Measurements from ENCODE around the gene NPAS2.

NPAS2 gene

DNA sequence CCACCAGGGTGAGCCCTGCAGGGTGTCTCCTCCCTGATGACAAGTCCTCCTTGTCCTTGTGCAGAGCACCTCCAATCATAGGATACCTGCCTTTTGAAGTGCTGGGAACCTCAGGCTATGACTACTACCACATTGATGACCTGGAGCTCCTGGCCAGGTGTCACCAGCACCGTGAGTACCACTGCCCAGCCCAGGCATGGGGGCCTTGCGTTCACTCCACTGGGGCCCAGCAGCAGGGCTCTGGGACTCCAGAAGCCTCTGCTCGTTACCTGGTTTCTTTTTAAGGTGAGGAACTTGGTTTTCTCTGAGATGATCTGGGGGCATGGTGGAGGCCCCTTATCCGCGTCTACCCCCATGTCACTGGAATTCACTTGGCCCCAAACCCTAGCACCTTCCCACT is 145.7 kb downstream of the NPAS2 start:
- DNase-seq (ENCODE audit: low read depth) = no peak

DNA sequence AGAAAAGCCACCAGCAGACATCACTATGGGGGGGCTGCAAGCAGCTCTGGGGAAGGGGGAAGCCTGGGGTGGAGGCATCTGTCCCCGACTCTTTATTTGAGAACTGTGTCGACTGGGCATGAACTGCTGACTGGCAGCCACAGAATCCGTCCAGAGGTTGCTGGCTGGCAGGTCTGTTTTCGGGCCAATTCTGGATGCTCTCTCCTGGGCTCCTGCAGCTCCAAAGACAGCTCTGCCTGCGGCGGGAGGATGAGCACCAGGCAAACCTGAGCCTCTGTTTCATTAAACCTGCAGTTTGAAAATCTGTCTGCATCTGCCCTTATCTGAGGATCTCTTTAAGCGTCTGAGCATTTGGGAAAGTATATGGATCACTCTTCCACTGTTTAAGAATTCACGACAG is 147.8 kb downstream of the NPAS2 start:
- DNase-seq (ENCODE audit: low read depth) = no peak

DNA sequence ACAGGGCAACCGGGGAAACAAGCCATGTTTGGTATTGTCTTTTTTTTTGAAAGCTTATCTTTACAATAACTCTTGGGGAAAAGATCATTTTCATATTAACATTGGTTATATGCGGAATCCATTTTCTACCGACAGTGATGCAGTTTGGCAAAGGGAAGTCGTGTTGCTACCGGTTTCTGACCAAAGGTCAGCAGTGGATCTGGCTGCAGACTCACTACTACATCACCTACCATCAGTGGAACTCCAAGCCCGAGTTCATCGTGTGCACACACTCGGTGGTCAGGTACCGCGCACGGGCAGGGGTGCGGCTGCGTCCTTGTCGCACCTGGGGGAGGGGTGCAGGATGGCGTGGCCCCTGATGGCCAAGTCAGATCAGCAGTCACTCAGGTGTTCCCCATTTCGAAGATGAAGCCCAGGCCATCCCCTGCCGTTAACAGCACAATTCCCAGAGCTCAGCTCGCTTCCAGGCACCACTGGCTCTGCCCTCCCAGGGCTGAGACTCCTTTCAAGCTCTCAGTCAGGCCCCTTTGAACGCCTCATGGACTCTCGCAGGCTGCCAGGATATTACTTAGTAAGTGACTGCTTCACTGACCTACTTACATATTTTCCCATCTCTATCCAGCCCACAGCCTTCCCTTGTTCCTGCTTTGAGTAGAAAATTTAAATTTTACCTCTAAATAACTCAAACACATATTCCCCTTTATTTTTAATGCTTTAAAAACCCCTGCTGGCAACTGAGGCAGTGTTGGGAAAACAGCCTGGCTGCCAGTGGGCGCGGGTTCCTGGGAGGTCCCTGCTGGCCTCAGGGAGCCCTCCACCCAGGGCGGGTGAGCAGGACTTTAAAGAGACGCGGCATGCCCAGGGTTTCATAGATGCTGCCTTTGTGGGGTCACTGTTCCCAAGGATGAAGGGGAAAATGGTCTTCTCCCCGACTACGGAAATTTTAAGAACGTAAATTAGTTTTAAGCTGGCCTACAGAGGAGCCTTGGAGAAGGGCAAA is 148.5 kb downstream of the NPAS2 start:
- DNase-seq (ENCODE audit: low read depth) = no peak

DNA sequence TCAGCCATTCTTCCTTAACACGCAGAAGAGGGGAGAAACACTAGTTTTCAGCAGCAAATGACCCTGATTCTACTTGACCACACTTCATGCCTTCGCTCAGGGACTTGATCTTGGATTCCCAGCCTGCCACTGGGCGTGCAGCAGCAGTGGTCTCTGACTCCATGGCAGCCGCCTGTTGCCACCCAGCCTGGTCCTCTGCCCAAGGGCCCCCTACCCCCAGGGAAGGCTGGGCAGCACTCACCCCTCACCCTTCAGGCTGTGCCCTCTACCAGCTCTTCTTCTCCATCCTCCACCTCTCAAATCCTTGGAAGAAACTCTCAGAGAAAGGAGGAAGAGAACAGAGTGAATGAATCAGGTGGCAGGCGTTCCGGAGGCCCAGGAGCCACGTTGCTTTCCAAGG is 150.1 kb downstream of the NPAS2 start:
- DNase-seq (ENCODE audit: low read depth) = no peak

DNA sequence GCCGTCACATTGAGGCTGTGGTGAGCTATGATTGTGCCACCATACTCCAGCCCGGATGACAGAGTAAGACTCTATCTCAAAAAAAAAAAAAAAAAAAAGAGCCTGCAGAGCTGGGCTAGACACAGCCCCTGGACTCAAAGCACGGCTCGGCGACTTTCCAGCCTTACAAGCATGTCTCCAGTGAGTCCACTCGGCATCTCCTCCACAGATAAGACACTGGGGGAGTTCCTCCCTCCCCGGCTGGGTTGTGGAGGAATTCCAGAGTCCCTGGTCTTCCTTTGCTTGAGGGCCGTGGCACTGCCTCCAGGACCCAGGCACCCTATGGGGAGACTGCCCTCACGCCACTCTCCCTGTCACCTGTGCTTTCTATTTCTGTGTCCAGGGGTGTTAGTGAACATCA is 151.3 kb downstream of the NPAS2 start:
- no peak for DNase-seq (ENCODE audit: low read depth)

DNA sequence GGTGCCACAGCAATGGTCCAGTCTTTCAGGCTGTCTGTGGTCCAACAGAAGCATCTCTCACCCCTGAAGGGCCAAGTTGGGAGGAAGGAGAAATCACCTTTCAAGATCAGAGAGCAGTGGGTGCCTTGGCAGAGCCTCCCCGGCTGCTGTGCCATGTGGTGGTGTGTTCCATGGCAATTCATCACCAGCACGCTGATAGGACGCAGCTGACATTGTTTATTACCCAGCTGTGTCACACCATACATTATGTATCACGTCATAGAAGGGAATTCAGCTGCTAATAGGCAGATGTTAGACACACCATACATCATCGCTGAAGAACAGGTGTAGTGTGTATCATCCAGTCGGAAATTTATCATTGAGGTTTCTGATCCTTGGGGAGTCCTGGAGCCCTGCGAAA is 152.5 kb downstream of the NPAS2 start:
- DNase-seq (ENCODE audit: low read depth) = no peak

DNA sequence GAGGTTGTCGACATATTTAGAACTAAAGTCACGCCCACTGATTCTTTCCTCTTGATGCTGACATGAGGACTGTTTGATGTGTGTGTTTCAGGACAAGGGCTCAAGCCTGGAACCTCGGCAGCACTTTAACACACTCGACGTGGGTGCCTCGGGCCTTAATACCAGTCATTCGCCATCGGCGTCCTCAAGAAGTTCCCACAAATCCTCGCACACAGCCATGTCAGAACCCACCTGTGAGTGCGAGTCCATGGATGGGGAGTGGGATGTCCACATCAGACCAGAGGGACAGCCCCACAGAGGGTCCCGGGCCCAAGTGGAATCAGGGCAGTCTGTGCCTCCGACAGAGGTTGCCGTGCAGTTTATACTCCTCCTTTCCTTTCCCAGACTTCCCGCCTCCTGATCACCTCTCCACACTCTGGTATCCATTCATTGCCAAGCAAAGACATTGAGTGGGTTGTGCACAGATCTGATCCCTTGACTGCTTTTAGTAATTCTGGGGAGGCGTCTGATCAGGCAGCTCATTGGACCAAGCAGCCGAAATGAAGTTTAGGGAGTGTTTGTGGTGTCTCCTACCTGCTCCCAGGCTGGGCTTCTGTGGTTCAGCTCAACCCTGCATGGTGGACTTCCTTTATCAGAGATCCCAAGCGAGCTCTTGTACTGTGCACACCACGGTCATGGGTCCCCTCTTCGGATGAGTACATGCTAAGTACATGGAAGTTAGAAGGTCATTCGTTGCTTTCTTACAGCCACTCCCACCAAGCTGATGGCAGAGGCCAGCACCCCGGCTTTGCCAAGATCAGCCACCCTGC is 155.0 kb downstream of the NPAS2 start:
- no peak for DNase-seq (ENCODE audit: low read depth)

DNA sequence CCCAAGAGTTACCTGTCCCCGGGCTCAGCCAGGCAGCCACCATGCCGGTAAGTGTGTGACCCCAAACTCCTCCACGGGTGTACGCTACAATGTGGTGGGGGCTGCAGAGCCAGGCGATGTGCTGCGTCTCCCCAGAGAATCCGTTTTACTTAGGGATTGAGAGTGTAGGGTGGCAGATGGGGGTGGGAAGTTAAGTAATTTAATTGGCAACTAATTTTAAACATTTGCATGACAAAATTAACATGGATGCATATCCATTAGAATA is 155.5 kb downstream of the NPAS2 start:
- DNase-seq (ENCODE audit: low read depth) = no peak

DNA sequence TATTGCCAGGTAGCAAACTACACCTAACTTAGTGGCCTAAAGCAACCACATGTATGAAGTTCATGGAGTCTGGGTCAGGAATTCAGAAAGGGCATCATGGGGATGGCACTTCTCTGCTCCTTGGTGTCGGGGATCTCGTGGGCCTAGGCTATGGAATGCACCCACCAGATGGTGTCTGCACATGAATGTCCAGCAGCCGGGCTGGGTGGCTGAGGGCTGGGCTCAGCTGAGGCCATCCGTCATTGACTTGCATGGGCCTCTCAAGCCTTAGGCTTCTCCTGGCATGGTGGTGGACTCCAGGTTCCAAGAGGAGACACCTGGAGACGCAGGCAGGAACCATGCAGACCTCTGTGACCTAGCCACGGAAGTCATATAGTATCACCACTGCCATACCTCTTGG is 156.1 kb downstream of the NPAS2 start:
- no peak for DNase-seq (ENCODE audit: low read depth)

DNA sequence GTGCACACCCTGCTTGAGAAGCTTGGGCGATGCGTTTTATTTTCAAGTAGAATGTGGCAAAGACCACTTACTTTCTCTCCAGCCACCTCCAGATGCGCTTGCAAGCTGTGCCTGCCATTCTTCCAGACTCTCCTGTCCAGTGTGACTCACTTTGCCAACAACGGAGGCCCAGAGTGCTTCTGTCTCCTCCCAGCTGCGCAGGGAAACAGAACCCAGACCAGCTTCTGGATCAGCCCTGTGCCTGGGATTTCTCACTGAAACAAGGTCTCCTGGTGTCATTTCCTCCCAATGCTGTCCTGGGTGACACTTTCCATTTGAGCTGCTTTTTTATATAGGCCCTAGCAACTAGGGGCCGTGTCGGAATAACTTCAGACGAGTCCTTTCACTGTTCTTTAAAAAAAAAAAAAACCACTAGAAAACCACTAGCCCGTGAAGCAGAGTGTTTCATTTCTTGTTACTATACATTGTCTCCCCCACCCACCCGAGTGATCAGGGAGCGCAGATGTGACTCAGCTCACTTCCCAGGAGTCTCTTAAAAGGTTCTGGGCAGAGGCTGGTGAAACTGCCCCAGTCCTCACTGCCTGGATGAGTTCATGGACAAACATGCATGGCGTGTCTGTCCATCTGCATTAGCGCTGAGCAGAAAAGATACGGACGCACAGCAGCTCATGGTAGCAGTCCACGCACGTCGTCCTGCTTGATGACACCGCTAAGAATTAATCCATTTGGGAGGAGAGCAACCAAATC is 156.9 kb downstream of the NPAS2 start:
- DNase-seq (ENCODE audit: low read depth) = no peak

DNA sequence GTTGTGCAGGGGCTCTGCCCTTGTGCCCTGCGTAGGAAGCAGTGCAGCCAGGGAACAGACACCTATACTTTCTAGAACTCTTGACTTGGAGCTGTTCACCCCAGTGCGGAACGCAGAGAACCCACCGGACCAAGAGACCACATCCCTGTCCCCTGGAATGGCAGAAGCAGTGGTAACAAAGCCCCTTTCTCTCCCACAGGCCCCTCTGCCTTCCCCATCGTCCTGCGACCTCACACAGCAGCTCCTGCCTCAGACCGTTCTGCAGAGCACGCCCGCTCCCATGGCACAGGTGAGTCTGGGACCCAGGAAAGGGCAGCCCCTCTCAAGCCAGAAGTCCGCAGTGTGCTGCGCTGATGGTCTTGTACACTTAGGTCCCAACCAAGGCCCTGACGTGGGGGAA is 157.6 kb downstream of the NPAS2 start:
- DNase-seq (ENCODE audit: low read depth) = no peak

DNA sequence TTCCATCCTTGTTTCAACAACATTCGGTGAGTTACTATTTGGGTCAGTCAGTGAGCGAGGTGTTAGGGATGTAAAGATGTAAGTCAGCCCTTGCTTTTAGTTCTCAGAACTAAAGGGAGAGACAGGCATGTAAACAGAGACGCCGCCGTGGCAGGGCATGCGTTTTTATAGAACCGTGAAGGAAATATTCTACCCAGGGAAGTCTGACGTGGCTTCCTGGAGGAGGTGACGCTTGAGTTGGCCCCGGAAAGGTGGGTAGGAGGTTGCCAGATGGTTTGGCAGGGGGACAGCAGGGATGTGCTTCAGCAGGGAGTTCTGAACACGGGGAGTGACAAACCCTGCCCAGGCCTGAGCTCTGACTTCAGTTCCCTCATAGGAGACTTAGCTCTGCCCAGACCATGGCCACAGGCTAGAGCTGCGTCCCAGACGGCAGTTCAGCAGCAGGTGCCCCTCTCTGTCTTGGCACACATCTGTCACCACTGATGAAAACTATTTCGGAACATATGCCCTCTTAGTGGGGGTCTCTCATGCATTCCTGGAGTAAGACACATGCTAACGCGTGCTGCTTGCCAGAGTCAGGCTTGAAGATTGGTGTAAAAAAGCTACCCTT is 158.7 kb downstream of the NPAS2 start:
- DNase-seq (ENCODE audit: low read depth) = no peak

DNA sequence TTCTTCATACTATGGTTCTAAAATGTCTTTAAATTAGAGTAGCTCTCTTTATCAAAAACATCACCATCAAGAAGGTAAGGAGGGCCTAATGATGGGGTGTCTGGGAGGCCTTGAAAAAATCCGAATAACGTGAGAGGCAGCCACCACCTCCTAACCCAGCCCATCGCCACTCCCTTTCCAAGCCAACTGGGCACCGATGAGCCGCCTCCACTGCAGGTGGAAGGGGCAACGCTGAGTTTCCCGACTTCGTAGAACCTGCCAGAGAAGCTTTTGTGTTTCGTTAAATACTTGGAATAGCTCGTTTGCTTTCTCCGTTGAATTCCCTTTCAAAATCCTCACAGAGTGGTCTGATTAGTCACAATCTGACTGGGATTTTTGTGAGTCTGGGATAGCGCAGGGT is 160.1 kb downstream of the NPAS2 start:
- DNase-seq (ENCODE audit: low read depth) = no peak

DNA sequence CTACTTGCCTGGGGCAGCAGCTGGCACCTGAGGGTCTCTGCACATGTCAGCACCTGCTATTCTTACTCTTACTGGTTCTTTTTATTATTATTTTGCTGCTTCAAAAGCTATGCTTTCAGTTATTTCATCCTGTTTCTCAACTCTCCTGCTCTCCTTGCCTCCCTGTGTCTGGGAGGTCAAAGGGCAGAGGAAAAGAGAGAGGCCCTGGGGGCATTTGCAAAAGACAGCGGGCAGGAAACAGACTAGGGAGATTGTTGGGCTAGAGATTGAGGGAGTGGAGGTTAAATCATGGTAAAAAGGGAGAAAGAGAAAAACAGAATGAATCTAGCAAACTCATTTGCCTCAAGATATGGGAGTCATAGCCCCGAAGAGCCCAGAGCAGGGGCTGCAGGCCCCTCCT is 161.1 kb downstream of the NPAS2 start:
- no peak for DNase-seq (ENCODE audit: low read depth)

DNA sequence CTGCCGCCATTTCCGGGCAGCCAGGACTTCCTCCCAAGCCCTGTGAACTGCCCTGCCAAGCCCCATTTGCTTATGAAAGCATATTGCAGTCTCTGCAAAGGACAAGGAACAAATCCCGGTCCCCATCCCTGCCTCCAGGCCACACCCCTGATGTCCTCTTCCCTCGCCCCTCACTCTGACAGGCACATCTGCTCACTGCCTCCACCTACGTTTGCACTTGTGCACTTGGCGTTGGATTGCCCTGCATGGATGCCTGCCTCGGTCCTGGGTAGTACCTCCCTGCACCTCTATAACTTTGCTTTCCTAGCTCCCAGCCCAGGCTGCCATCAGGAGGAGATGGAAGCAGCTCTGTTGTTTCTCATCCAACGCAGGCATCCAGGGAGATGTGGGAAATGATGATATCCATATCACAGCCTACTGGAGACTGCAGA is 162.5 kb downstream of the NPAS2 start:
- no peak for DNase-seq (ENCODE audit: low read depth)

DNA sequence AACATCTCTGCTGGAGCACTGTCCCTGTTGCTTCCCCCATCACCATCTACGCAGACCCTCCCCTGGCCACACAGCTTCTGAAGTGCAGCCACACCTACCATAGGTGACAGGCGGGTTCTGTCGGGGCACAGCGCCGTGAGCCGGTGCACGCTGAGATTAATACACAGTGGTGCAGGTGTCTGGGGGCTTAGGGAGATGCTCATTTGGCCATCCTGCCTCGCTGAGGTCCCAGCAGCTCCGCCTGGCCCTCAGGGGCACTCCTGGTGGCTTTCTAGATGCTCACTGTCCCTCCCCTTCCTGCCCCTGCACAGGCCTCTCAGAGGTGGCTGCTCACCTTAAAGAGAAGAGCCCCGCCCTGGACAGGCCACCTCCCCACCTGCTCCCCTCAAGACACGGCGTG is 163.3 kb downstream of the NPAS2 start:
- no peak for DNase-seq (ENCODE audit: low read depth)

DNA sequence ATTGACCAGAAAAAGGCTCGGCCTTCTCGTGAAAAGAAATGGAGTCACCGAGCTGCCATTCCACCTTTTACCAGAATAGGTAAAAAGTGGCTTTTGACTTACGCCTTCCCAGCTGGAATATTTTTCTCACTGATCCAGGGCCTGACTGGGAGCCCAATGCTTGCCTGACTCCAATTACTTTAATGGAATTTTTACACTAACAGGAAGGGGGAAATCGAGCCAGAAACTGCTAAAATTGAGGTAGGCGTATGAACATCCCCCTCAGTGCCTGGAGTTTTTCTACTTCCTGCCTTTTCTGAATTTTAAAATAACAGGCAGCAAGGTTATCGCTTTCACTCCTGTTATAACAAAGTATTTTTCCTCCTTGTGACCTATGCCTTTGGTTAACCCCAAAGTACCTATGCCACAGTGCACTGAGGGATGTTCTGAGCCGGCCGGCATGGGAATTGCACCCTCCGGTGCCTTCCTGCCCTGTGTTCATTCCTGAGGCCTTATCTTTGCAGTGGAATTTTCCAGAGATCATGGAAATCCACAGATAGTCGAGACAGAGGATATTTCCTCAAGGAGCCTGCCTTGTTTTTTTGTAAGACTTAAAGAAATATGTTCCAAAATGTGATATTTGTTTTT is 163.9 kb downstream of the NPAS2 start:
- DNase-seq (ENCODE audit: low read depth) = no peak

DNA sequence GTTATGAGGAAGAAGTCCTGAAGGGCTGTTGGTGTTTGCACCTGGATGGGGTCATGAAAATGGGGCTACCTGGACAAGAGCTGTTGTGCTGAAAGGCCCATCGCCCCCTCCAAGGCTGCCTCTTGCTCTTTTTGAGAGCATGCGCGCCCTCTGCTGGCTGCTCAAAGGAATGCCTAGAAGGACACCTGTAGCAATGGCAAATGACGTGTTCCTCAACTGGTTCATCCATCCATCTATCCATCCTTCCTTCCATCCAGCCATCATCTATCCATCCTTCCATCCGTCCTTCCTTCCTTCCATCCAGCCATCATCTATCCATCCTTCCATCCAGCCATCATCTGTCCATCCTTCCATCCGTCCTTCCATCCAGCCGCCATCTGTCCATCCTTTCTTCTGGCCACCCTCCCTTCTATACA is 165.0 kb downstream of the NPAS2 start:
- no peak for DNase-seq (ENCODE audit: low read depth)

DNA sequence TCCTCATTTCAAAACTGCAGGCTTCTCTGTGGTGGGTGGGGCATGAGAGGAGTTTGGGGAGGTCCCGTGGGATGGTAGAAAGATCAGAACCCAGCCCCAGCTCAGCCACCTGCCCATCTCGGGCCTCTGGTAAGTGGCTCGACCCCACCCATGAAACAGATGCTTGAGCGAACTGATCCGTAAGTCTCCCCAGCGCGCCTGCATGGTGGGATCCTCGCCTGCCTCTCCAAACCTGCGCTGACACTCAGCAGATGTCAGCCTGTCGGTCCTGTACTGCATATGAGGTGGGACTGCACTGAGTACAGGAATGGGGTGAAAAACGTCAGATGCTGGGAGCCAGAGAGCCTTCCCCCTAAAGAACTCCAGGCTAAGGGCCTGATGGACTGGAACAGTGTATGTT is 166.2 kb downstream of the NPAS2 start:
- DNase-seq (ENCODE audit: low read depth) = no peak

DNA sequence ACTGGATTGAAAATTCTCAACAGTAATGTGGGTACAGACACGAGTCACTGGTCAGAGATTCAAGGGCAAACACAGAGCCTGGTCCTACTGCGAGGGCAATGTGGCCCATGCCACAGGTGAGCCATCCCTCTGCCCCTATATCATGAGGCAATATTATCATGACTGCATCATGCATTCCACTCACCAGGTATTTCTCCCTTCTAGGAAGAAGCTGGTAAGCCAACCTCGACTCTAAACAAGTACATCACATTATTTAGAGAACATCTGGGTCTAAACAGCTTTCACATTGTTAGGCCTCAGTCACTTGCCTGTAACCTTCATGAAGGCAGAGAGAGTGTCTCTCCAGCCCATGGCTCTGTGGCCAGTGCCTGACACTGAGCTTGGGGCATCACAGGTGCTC is 167.6 kb downstream of the NPAS2 start:
- DNase-seq (ENCODE audit: low read depth) = no peak

DNA sequence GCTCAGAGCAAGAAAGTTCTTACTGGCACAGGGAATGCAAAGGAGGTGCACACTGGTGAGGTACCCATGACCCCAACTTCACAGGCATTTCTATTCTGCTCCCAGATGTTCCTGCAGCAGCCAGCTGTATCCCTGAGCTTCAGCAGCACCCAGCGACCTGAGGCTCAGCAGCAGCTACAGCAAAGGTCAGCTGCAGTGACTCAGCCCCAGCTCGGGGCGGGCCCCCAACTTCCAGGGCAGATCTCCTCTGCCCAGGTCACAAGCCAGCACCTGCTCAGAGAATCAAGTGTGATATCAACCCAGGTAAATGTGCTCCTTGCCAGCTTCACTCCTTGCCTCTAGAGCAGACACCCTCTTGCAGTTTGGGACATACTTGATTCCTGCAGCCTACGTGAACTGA is 168.0 kb downstream of the NPAS2 start:
- no peak for DNase-seq (ENCODE audit: low read depth)
